Stimulated activated CD8-positive, alpha-beta memory T cell treated with anti-CD3 and anti-CD28 coated beads, Interleukin-2, amount 100 ng/mL, for 1 hour (primary cell): ENCODE data around the gene SORCS2.

ENCODE experiments used
- DNase-seq, 2 donors: peaks; one replicate each; pipeline ENCODE4 v3.0.0-alpha.2; 2020; ENCODE audit warnings: low read depth in 2 of 2

The SORCS2 gene

DNA sequence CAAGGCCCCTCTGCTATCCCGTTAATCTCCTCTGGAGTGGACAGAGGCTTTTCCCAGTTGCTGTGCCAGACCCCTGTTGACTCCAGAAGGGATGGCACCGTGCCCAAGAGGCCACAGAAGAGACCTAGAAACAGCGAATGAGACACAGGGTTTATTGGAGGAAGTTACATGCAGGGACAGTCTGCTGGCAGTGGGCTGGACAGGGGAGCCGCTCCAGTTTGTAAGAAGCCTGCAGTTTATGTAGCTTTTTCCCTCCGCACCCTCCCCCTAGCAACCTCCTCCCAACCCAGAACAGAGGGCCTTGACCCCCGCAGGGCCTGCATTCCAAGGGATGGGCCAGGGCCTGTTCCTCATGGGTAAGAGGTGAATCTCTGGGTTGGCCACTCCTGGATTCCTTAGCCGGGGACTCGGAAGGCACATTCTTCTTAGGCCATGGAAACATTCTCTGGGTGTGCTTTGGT, 459.2 kb downstream of the SORCS2 start:
- DNase-seq: no peak

DNA sequence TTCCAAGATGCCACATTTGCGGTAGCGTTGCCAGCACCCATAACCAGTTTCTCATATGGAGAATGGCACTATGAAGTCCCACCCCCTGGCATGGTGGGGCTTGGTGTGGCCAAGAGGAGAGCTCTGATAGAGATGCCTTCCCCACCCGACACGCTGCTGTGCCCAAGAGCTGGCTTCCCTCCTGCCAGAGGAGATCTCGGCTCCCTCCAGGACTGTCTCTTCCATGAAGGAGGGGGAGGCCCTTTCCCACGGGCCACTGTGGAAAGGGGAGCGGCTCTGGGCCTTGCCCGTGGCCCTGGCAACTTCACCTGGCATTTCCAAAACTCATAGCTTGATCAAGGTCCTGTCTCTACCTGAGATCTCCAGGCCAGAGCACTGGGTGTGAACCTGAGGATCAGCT, 459.7 kb downstream of the SORCS2 start:
- no peak for DNase-seq

DNA sequence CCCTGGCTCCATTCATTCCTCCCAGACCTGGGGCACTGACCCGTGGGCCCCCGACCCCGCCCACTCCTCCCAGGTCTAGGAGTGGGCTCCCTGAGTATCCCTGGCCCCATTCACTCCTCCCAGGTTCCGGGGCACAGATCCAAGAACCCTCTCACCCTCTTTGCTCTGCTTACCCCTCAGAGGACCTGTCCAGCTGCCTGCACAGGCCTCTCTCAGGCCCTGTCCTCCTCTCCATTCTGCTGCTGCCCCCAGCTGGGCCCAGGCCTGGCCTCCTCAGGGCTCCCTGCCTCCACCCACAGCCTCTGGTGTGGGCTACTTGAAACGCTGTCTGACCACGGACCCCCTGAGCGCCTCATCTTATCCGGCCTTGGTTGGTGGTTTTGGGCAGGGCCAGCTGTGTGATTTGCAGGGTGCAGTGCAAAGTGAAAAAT, 460.1 kb downstream of the SORCS2 start:
- DNase-seq: peak in 1 of 2 donors; percentile 17

DNA sequence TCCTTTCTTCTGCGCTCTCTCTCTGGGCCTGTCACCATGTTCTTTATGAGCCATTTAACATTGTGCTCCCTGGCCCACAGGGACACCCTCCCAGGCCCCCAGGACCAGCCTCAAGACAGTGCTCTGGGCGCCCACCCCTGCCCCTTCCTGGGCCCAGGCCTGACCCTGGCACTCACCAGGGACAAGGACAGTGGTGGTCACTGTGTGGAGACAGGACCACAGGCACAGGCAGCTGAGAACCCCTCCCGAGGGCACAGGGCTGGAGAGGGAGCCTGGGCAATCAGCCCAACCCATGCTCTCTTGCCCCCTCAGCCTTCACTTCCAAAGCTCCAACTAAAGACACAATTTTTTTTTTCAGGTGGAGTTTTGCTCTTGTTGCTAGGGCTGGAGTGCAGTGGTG, 460.6 kb downstream of the SORCS2 start:
- DNase-seq: no peak

DNA sequence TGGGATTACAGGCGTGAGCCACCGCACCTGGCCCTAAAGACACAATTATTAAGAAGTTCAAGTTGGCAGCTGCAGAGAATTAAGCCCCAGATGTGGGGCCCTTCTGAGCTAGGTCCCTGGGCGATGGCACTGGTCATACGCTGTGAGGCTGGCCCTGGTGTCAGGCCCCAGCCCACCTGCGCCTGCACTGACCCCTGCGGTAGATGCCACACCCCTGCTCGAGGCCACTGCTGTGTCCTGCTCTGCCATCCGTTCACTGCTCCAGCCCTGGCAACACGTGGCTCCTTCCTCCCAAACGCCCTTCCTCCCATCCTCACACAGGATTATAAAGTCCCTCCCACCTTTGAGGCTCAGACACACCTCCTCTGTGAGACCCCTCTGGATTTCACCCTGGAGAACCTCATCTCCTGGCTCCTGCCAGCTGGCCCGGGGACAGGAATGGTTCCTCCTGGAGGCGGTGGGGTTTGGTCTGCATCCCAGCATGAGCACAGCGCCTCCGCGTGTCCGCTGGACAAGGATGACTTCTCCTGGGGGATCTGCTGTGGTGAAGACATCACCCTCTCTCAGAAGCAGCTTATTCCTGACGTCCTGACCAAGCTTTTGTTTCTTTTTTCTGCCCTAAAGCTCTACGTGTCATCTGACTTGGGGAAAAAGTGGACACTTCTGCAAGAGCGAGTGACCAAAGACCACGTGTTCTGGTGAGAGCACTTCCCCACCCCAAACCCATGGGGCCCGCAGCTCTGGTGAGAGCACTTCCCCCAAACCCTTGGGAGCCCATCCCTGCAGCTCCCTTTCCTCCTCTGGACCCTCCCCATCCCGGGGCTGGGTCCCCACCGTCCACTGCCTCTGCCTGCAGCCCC, 461.4 kb downstream of the SORCS2 start:
- DNase-seq: no peak

DNA sequence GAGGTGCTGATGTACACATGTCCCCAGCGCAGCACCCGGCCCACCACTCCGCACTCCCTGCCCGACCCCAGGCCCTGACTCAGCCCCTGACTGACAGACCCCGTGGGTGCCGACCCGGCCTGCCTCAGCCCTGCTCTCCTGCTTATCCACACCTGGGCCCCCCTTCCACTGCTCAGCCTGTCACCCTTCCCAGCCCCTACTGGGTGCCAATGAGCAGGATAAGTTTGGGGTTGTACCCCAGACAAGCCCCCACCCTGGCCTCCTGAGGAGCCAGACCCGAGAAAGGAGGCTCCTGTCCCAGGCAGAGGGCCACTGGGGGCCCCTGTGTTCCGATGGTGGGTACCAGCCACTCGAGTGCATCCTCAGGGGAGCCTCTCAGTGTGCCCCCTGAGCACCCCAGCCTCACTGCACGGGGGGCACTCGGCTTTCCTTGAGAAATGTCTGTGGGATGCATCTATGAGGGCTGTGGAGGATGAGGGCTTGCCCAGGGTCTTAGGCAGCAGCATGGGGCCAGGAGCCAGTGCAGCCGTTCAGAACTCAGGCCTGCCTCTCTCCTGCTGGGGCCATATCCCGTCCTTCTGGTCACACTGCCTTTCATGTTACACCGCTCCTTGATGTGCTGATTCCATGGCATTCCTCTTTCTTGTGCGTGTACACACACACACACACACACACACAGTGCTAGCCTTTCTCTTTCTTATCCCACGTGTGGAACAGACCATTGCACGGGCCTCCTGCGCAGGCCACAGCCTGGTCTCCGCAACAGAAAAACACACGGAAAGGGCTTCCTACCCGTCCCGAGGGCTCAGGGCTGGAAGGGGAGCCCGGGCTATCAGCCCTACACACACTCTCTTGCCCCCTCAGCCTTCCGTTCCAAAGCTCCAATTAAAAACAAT, 462.5 kb downstream of the SORCS2 start:
- DNase-seq: no peak

DNA sequence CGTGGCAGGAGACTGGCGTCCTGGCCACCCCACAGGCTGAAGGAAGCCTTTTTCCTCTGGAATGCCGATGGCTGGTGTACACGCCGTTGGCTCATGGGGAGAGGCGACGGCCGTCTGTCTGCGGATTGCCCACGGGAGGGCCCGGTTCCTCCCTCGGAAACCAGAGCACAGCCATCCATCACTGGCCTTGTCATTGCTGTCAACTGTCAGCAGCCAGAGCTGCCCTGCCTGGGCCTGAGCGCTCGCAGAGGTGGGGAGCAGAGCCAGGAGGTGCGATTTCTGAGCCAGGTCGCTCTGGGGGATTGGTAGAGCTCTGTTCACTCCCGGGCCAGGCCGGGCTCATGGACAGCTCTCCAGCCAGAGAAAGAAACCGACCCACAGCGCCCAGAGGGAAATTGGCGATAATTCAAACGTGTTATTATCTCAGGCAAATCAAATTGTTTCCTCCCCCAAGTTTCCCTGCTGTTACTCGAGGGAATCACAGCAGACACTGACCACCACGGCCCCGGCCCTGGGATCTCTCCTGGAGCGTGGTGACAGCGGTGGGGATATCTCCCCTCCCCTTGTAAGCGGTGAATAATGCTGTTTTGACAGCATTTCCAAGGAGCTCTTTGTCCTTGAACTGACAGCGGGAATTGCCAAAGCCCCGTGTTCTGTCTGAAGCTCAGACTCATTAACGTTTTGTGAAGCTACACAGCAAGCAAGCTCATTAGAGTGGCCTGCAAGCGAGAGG, 463.3 kb downstream of the SORCS2 start:
- DNase-seq: no peak

DNA sequence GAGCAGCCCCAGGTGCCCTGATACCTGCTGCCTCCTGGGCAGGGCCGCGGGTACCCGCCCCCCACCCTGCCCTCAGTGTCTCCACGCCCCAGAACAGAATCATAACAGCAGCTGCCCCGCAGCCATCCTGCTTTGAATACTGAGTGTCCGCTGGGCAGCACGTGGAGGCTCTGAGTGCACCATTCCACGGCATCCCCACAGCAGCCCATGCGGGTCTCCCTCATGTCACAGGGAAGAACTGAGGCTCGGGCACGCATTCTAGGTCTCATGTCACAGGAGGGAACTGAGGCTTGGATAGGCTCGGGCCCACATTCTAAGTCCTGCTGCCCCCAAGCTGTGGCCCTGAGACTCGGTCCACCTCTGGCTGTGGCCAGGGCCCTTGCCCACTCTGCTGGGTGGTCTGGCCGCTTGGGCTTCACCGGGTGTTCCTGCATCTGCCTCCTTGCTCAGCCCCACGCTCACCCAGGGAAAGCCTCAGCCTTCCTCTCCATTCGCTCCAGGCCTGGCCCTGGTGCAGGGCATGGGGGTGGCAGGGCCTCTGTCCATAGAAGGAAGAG, 464.0 kb downstream of the SORCS2 start:
- DNase-seq: no peak

DNA sequence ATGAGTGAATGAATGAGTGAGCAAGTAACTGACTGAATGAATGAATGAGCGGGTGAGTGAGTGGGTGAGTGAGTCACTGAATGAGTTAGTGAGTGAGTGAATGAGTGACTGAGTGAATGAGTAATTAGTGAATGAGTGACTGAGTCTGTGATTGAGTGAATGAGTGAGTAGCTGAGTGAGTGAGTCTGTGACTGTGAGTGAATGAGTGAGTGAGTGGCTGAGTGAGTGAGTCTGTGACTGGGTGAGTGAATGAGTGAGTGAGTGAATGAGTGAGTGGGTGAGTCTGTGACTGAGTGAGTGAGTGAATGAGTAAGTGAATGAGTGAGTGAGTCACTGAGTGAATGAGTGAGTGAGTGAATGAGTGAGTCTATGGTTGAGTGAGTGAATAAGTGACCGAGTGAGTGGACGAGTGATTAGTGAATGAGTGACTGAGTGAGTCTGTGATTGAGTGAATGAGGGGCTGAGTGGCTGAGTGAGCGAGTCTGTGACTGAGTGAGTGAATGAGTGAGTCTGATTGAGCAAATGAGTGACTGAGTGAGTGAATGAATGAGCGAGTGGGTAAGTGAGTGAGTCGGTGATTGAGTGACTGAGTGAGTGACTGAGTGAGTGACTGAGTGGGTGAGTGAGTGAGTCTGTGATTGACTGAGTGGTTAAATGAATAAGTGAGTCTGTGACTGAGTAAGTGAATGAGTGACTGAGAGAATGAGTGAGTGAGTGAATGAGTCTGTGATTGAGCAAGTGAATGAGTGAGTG, 465.4 kb downstream of the SORCS2 start:
- DNase-seq: no peak

DNA sequence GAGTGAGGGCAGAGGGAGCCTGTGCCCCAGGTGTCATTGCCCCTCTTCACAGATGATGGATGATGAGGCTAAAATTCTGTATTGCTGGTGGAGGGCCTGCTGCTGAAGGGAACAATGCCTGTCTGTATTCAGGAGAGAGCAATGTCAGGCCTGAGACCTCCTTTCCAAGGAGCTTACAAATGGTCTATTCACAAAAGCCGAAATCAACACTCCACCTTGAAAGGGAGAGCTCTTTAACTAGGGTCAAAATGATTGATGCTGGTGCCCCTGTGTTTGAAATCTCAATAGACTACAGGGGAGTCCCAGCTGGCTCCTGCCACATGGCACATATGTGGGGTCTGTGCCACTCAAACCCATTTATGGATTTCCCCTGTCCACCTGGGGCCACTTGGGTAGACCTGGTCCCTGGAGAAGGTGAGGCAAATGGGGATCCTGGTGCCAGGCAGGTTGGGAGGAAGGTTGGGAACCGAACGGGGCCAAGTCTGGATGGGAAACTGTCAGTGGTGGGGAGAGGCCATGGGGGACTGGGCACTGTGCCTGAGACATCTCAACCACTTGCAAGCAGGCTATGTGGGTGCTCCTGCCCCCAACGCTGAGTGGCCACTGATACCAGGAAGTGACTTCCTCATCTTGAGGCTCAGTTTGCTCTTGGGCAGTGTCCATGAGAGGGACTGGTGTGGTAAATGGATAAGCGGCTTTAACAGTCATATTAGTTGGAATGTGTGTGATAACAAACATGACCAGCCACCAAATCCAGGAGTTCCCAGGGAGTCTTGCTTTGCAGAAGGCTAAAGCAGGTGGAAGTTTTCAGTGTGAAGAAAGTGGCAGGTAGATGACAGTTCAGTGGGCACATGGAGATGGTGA, 466.2 kb downstream of the SORCS2 start:
- no peak for DNase-seq

DNA sequence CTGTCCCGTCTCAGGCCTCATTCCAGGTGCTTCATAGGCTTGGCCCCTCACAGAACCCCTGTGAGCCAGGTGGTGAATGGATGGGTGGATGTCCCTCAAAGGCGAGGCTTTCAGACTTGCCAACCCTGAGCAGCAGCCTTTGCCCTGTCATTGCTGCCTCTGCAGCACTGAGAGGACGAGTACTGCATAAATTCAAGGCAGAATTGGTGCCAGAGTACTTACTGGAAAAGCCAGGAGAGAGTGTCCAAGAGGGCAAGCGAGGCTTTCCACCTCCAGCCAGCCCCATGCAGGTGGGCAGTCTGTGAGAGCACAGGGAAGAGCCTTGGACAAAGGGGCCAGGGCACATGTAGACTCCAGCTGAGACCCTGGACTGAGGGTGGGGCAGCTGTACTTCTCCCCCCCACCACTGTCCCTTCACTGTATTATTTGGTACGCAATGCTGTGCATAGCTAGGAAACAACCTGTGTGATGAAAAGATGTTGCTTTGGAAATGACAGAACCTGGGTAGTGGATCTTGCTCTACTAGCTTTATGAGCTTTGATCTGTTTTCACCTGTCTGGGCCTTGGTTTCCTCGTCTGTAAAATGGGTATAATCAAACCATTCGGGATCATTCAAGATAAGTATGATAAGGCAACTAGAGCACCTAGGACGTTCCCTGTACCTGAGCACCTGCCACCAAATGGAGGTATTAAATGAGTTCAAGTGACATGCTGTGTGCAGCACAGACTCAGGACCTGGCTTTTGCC, 467.3 kb downstream of the SORCS2 start:
- DNase-seq: no peak

DNA sequence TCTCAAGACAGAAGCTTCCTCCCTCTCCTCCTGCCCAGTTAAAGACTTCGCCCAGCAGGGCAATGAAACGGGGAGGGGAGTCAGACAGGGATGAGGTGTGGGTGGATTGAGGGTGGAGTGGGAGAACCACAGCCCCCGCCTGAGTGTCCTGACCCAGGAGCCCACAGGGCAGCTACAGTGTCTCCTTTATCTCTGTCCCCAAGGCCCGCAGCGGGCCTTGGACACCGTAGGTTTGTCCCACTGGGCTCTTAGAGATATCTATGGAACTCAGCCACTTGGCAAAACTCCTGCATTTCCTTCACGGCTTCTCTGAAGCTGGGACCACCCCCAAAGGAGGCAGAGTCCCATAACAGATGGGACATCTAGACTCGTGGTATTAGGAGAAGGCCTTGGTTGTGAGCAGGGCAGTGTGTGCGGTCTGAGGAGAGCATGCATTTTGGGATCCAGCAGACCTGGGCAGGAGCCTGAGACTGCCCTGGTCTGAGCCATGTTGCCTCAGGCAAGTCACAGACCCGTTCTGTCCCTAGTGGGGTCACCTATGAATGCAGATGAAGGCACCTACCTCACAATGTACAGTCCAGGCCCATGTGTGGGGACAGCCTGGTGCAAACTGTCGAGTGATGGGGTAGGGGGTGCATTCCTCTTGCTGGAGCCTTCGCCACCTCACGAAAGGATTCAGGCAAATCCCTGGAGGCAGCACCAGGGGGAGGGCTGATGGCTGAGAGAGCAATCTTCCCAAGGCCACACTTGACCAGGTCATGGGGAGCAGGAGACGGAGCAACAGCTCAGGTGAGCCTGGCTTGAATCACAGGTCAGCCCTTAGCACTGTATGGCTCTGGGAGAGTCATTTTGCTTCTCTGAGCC, 468.1 kb downstream of the SORCS2 start:
- no peak for DNase-seq

DNA sequence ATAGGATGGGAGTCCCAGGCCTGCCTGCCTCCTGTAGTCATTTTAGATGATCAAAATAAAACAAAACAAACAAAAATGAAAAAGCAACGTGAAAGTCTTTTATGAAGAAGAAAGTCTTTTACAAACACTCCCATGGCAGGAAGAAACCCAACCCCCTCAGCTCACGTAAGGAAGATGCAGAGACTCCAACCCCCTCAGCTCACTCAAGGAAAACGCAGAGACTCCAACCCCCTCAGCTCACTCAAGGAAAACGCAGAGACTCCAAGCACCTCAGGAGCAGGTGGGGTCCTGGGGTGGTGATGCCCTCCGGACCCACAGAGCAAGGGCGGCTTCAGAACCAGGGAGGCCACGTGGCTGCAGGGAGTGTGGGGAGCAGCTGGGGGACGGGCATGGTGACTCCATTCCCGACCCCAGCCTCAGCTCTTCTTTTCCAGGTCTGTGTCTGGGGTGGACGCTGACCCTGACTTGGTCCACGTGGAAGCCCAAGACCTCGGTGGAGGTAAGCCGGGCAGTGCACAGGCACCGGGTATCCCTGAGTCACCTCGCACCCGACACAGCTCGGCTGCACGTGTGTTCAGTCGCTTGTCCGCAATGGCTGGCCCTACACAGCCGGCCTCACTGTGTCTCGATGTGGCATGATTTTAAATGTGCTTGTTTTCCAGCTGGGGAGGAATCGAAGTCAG, 468.9 kb downstream of the SORCS2 start:
- no peak for DNase-seq

DNA sequence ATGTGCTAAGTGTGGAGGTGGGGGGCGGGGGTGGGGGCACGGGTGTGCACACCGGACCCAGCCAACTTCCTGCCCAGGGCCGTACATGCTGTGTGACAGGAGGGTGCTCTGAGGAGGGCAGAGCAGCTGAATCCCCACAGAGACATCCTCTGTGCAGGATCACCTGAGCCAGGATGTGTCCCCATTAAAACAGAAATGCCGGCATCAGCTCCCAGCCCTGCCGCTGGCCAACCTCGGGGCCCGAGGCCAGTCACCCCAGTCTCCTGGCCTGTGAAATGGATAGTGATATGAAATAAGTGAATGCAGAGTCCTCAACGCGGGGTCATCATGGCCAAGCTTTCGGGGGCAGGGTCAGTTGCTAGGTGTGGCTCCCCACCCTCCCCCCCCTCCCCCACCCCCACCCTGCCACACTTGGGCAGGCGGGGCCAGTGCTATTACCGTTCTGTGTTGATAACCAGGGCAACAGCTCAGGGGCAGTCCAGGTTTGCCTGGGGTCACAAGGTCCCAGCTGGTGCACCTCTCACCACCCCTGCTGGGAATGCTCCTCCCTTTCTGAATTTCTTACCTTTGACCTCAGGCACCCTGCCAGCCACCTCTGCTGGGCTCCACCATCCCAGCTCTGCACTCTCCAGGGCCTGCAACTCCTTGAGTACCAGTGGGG, 469.6 kb downstream of the SORCS2 start:
- DNase-seq: no peak

DNA sequence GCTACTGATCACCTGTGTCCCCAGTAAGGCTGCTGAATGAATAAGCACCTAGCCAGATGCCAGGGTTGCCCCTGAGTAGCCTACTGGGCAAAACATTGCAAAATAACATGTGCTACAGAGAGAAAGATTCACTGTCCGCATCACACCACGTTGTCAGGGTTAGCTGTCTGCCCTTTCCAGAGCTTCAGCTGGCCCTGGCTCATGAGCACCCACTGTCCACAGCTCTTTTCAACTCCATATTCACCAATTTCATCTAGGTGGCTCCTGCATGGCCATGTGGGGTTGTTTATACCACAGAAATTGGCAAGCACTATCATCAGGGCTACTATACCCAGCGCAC, 470.1 kb downstream of the SORCS2 start:
- no peak for DNase-seq

DNA sequence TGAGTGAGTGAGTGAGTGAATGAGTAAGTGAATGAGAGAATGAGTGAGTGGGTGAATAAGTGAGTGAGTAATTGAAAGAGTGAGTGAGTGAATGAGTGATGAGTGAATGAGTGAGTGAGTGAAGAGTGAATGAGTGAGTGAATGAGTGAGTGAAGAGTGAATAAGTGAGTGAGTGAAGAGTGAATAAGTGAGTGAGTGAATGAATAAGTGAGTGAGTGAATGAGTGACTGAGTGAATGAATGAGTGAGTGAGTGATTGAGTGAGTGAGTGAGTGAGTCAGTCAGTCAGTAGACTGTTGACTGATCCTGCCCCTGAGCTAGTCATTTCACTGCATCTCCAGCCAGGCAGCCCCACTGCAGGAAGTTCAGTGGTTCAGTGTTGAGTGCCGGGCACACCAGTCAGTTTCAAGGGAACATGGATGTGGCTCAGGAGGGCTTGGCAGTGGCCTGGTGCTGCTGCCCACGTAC, 470.8 kb downstream of the SORCS2 start:
- no peak for DNase-seq

DNA sequence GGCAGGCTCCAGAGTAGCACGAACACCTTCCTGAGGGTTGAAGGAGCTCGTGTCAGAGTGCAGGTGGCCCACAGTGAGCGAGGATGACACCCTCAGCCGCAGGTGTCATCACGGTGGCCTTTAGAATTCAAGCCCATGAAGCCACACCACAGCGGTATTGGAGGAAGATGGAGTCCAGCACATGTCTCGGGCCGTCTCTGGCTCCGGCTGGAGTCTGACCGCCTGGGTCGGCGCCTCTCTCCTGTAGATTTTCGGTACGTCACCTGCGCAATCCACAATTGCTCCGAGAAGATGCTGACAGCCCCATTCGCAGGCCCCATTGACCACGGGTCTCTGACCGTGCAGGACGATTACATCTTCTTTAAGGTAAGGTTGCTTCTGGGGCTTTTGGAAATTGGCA, 471.8 kb downstream of the SORCS2 start:
- DNase-seq: no peak
